GM10248 (cell line): ENCODE results near the gene KIAA1217.

Experiments
- CTCF ChIA-PET: fragments of 300-600 bp; sonication (Branson Sonifier 250); formaldehyde crosslinking; extraction: SDS; loops from one replicate; lab custom pipeline; 2021; ENCODE audit warnings: antibody characterized with exemption; lab: Yijun Ruan, JAX
- POLR2A ChIA-PET: fragments of 350-650 bp; sonication (Branson Sonifier 250); formaldehyde crosslinking; extraction: SDS; loops from one replicate; lab custom pipeline; 2020; ENCODE audit warnings: antibody characterized with exemption; lab: Yijun Ruan, JAX
- DNase-seq: peaks from one replicate; pipeline ENCODE4 v3.0.0; 2012; ENCODE audit errors: extremely low spot score
- CTCF ChIP-seq: IDR thresholded peaks from 2 replicates; pipeline ENCODE4 v1.5.1; 2012; ENCODE audit warnings: mild to moderate bottlenecking, low read depth; ENCODE audit errors: extremely low read depth, missing control alignments, control extremely low read depth

Gene KIAA1217

DNA sequence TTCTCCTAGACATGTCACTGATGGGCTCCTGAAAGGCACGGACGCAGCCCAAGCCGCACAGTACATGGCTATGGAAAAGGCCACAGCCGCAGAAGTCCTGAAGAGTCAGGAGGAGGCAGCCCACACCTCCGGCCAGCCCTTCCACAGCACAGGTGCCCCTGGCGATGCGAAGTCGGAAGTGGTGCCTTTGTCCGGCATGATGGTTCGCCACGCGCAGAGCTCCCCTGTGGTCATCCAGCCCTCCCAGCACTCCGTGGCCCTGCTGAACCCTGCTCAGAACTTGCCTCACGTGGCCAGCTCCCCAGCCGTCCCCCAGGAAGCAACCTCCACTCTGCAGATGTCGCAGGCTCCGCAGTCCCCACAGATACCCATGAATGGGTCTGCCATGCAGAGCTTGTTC lies 315.4 kb downstream of the KIAA1217 start:
- POLR2A ChIA-PET = no interaction called here
- DNase-seq = no peak
- CTCF ChIA-PET = interaction anchor here (1.5 to 3.1 kb wide), 2 partner anchors 10 to 530 kb away, joined by 3 to 11 read pairs; no protein-coding TSS in a partner anchor
- TF ChIP-seq CTCF = no peak

GRCh38 chr10:24526085-24526649 lies 317.2 kb downstream of the KIAA1217 start:
- TF ChIP-seq CTCF = no peak
- ChIA-PET CTCF (interaction anchor here (1.2 kb wide), 1 partner anchor 9 kb away, joined by 3 read pairs; no protein-coding TSS in a partner anchor), POLR2A (no interaction called here)
- no peak for DNase-seq

- no peak for TF ChIP-seq CTCF
- ChIA-PET CTCF (interaction anchor here (0.9 to 2.2 kb wide), 3 partner anchors 10 to 28 kb away, joined by 3 to 13 read pairs (median 4); no protein-coding TSS in a partner anchor), POLR2A (no interaction called here)
- DNase-seq = no peak
Observed at GRCh38 chr10:24528946-24529345, 320.0 kb downstream of the KIAA1217 start.

GRCh38 chr10:24531439-24531838 lies 322.5 kb downstream of the KIAA1217 start:
- DNase-seq = no peak
- ChIA-PET CTCF (interaction anchor here (1.1 to 5.3 kb wide), 3 partner anchors 13 to 25 kb away, joined by 3 to 39 read pairs (median 4); no protein-coding TSS in a partner anchor), POLR2A (no interaction called here)
- TF ChIP-seq CTCF = no peak

DNA sequence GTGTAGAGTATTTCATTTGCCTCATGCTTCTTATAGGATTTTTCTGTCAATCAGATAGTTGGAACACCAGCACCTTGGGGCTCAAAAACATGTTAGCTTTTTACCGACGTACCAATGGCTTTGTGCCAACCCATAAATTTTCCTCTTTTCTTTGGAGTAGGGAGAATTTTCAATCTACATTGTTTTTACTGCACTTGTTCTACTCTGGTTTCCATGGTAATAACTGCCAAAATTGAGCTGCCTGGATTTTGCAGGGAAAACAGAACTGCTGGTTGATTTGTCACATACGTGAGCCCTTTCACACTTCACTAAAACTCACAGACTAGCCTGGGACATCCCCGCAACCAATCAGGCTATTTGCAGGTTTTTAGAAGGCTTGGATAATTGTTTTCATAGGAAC lies 325.0 kb downstream of the KIAA1217 start:
- no peak for TF ChIP-seq CTCF
- POLR2A ChIA-PET = no interaction called here
- no peak for DNase-seq
- CTCF ChIA-PET = interaction anchor here (5.3 kb wide), 1 partner anchor 15 kb away, joined by 39 read pairs; no protein-coding TSS in a partner anchor

GRCh38 chr10:24536636-24537035 lies 327.7 kb downstream of the KIAA1217 start:
- POLR2A ChIA-PET = no interaction called here
- DNase-seq = no peak

More at GRCh38 chr10:24536636-24537035, 327.7 kb downstream of the KIAA1217 start:
- CTCF ChIA-PET = no interaction called here
- no peak for TF ChIP-seq CTCF
